Measurements from ENCODE around the gene ZNF367.
"Not testable (repeated sequence)": the region's sequence is repeated elsewhere in the genome, so short reads cannot be mapped to it uniquely, and the experiment has no call there.

ZNF367 gene

DNA sequence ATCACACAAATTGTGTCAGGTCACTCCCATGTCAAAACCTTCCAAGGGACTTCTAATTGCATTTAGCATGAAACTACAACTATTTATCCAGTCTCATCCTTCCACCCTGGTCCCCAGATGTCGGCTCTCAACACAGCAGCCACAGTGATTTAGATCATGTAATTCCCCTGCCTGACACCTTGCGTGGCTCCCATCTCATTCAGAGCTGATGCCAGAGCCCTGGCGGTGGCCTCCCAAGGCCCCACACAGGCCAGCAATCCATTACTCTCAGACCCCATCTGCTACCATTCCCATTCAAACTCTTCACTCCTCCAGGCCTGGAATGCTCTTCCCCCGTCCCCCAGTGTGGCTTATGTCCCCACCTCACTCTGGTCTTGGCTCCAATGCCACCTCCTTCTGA, 37.0 kb downstream of the ZNF367 start:
- FAIRE-seq: no peak
- DNase-seq (ENCODE audit: insufficient read length, low spot score): no peak

DNA sequence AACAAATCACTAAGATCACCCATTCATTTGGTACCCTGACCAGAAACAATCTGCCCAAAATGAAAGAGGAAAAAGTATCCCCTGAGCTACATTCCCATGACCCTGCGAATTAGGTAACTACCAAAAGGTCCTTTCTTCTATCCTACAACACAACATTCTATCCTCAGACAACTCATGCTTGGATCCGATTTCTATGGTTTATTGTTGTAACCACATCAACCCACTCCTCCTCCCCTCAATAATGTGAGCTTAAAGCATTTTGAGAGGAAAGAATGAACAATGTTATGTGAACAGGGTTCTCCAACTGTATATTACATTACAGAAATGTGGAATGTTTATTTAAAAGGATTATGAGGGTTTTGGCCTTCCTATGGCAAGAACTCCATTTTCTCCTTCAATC, 38.7 kb downstream of the ZNF367 start:
- DNase-seq (ENCODE audit: insufficient read length, low spot score): no peak
- TF ChIP-seq, protein P1, sequence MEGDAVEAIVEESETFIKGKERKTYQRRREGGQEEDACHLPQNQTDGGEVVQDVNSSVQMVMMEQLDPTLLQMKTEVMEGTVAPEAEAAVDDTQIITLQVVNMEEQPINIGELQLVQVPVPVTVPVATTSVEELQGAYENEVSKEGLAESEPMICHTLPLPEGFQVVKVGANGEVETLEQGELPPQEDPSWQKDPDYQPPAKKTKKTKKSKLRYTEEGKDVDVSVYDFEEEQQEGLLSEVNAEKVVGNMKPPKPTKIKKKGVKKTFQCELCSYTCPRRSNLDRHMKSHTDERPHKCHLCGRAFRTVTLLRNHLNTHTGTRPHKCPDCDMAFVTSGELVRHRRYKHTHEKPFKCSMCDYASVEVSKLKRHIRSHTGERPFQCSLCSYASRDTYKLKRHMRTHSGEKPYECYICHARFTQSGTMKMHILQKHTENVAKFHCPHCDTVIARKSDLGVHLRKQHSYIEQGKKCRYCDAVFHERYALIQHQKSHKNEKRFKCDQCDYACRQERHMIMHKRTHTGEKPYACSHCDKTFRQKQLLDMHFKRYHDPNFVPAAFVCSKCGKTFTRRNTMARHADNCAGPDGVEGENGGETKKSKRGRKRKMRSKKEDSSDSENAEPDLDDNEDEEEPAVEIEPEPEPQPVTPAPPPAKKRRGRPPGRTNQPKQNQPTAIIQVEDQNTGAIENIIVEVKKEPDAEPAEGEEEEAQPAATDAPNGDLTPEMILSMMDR (IDR thresholded peaks at IDR 0.05; ENCODE audit: insufficient read depth, missing control alignments): no peak
- FAIRE-seq: no peak

More for the DNA sequence above, 37.0 kb downstream of the ZNF367 start:
- TF ChIP-seq, protein P1 (IDR thresholded peaks at IDR 0.05; ENCODE audit: insufficient read depth, missing control alignments): no peak

DNA sequence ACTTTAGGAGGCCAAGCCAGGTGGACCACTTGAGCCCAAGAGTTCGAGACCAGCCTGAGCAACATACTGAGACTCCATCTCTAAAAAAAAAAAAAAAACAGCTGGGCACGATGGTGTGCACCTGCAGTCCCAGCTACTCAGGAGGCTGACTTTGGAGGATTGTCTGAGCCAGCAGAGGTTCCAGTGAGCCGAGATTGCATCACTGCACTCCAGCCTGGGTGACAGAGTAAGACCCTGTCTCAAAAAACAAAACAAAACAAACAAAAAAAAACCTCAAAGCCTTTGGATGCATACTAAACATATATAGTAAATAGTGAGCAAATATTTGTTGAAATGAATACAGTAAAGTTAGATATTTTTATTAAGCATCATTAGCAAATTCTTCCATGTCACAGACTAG, 40.0 kb downstream of the ZNF367 start:
- FAIRE-seq (no peak), DNase-seq (ENCODE audit: insufficient read length, low spot score) (no peak)
- TF ChIP-seq, protein P1 (IDR thresholded peaks at IDR 0.05; ENCODE audit: insufficient read depth, missing control alignments): no peak

DNA sequence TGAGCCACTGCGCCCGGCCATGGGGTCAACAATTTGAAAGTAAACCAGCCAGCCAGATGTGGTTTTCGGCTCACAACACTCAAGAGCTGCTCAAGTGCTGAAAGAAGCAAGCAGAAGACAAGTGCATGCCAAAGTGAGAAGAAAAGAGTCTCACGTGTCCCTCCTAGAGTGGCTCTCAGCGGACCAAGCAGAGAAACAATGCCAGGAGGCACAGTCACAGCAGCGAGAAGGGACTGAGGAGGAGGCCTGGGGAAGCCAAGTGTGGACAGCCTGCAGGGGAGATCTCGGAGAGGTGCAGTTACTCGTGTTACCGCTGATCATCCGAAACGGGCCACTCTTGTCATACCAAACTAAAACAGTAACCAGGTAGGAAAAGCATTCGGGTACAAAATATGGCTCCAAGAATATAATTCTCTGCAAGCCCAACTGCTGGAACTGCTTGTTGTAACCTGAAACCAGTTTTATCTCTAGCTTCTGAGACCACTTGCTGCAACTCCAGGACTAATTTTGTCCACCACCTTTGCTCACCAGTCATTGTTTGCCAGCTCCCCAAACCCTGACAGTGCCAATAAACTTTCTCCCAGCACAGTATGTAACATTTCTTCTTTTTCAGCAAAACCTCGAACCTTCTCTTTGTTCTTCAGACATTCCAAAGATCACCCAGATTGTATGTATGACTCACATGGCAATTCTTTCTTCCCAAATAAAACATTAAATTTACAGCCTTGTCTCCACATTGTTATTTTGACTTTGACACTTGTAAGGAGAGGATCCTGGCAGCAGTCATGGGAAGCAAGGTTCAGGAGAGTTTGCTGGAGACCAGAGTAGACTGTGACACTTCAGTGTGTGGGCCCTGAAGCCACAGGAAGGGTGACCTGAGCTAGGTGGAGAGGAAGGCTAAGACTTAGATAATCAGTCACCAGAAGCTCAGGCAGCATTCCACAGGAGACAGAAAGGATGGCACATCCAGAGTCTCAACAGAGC, 41.0 kb downstream of the ZNF367 start:
- FAIRE-seq (no peak), DNase-seq (ENCODE audit: insufficient read length, low spot score) (no peak)
- TF ChIP-seq, protein P1 (IDR thresholded peaks at IDR 0.05; ENCODE audit: insufficient read depth, missing control alignments): no peak

DNA sequence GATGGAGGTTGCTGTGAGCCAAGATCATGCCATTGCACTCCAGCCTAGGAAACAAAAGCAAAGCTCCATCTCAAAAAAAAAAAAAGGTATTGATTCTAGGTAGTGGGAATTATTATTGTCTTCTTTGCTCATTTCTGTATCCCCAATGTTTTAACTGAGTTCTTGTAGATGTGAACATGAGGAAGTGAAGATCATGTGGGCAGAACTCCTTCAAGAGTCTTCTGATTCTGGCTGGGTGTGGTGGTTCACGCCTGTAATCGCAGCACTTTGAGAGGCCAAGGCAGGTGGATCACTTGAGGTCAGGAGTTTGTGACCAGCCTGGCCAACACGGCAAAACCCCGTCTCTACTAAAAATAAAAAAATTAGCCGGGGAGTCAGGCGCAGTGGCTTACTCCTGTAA, 42.7 kb downstream of the ZNF367 start:
- FAIRE-seq; DNase-seq (ENCODE audit: insufficient read length, low spot score): not testable (repeated sequence)

DNA sequence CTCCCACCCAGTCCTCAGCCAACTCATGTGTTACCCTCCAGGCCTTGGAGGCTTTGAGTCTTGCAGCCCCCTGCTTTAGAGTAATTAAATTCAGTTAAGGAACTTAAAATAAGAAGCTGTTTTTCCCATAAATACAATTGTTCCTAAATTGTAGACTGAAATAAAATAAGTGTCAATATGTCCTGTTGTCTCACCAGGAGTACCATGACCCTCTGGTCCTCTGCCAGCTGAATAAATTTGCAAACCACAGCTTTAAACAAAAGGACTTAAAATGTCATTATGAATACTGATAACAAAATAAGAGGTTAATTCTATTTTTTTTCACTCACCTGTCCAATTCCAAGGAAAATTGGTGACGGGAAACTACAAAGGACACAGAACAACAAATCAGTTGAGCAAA, 50.2 kb downstream of the ZNF367 start:
- DNase-seq (ENCODE audit: insufficient read length, low spot score) (no peak), FAIRE-seq (no peak)
- TF ChIP-seq, protein P1 (IDR thresholded peaks at IDR 0.05; ENCODE audit: insufficient read depth, missing control alignments): no peak

DNA sequence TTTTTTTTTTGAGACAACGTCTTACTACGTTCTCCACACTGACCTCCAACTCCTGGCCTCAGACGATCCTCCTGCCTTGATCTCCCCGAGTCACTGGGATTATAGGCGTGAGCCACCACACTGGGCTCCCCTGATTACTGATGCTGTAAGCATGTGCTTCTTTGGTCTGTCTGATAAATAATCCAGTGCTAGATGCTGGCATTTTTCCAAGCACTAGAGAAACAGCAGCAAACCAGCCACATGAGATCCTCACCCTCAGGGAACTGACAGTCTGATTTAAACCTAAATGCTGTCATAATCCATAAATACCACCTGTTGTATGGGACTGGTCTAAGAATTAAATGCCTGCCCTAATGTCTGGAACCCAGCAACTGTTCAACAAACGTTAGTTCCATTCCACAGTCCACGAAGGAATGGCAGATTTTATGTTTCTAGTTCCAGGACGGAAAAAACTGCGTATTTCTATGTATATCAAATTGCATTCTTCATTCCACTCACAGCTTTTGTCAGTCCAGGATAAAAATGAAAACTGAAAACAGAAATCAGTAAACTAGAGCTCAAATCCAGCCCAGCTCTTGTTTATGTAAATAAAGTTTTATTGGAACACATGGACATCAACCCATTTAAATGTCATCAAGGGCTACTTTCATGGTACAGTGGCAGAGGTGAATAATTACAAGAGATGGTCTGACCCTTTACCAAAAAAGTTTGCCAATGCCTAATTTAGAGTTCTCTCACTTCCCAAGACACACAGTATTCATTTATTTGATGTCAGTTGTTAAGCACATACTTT, 54.8 kb downstream of the ZNF367 start:
- FAIRE-seq: no peak

DNA sequence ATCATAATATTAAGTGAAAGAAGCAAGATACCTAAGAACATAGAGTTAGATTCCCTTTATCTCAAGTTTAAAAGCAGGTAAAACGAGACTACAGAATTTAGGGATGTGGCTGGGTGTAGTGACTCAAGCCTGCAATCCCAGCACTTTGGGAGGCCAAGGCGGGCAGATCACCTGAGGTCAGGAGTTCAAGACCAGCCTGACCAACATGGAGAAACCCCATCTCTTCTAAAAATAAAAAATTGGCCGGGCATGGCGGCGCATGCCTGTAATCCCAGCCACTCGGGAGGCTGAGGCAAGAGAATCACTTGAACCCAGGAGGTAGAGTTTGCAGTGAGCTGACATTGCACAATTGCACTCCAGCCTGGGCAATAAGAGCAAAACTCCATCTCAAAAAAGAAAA, 56.1 kb downstream of the ZNF367 start:
- not testable (repeated sequence) for FAIRE-seq; DNase-seq (ENCODE audit: insufficient read length, low spot score)

More for the DNA sequence above, 54.8 kb downstream of the ZNF367 start:
- TF ChIP-seq, protein P1 (IDR thresholded peaks at IDR 0.05; ENCODE audit: insufficient read depth, missing control alignments): no peak
- DNase-seq (ENCODE audit: insufficient read length, low spot score): no peak

All from D721Med (cell line).